Lung (tissue), 12 donors: ENCODE results near the gene FMN1. TPM values are rescaled to one million over a fixed set of nuclear protein-coding genes. Genes with fewer than 3 reads are reported as not detected.

Experiments used
- ATAC-seq: fragments of 200-7000 bp; cut with Tn5 transposase; one replicate; pipeline ENCODE4 v1.9.1; 2020; ENCODE audit warnings: moderate number of reproducible peaks; ENCODE audit not compliant: insufficient read depth, low FRiP score
- DNase-seq, 3 donors: peaks; one replicate each; pipeline ENCODE4 v3.0.0-alpha.2; 2013 to 2017
- H3K27ac ChIP-seq, 2 donors: one replicate each; pipeline ENCODE4 v1.5.1; 2013; ENCODE audit warnings: mild to moderate bottlenecking in 2 of 2, moderate library complexity in 2 of 2, control low read depth in 1 of 2, inconsistent platforms in 1 of 2, low read depth in 1 of 2, low read length in 1 of 2
- H3K27me3 ChIP-seq, 3 donors: one replicate each; pipeline ENCODE4 v1.5.1; 2013; ENCODE audit warnings: low read length in 2 of 3; ENCODE audit not compliant: control insufficient read depth in 3 of 3, insufficient read depth in 3 of 3
- H3K36me3 ChIP-seq, 4 donors: one replicate each; pipeline ENCODE4 v1.5.1; 2013; ENCODE audit warnings: low read length in 4 of 4, mild to moderate bottlenecking in 1 of 4, moderate library complexity in 1 of 4; ENCODE audit not compliant: control insufficient read depth in 4 of 4, insufficient read depth in 4 of 4
- H3K4me1 ChIP-seq, 5 donors: one replicate each; pipeline ENCODE4 v1.5.1; 2013; ENCODE audit warnings: low read length in 5 of 5, mild to moderate bottlenecking in 2 of 5, moderate library complexity in 1 of 5; ENCODE audit not compliant: control insufficient read depth in 5 of 5, insufficient read depth in 5 of 5
- H3K4me3 ChIP-seq: one replicate; pipeline ENCODE4 v1.5.1; 2013; ENCODE audit warnings: mild to moderate bottlenecking, control low read depth, moderate library complexity
- H3K9ac ChIP-seq, 2 donors: one replicate each; pipeline ENCODE4 v1.5.1; 2013; ENCODE audit warnings: low read length in 2 of 2, control low read depth in 1 of 2; ENCODE audit not compliant: insufficient read depth in 1 of 2
- H3K9me3 ChIP-seq, 4 donors: one replicate each; pipeline ENCODE4 v1.5.1; 2013; ENCODE audit warnings: low read length in 3 of 4, mild to moderate bottlenecking in 1 of 4, moderate library complexity in 1 of 4; ENCODE audit not compliant: control insufficient read depth in 4 of 4, insufficient read depth in 3 of 4
- WGBS, 2 donors: extraction: QIAGEN DNeasy Blood & Tissue Kit; methylation state at CpG; one replicate each; pipeline ENCODE4 v1.1.7; 2013; 5-methylcytosine and 5-hydroxymethylcytosine counted together
- polyA plus RNA-seq, 2 donors: library from polyadenylated mRNA; stranded (reverse); fragments of 200-250 nt; gene quantifications; one replicate each; pipeline ENCODE4 v1.2.1, GENCODE V29; 2013
- total RNA-seq, 2 donors: library from RNA; depleted of rRNA in 1 of 2; stranded (reverse); fragments of >200 nt in 1 of 2; gene quantifications; one replicate each; pipeline ENCODE4 v1.2.1, GENCODE V29; 2014 to 2021
- TF ChIP-seq, protein P1 (sequence below): IDR thresholded peaks from 2 replicates; pipeline ENCODE4 v1.5.1; 2012; ENCODE audit warnings: mild to moderate bottlenecking; ENCODE audit errors: control extremely low read depth, extremely low read depth
- donor health status: control.
- donor health status: control.
- donor health status: Bipolar disorder and iron deficiency.
- donor health status: healthy.
- donor health status: DM: yes; HTN: yes; CAD: no.

FMN1 gene
- total and polyA plus RNA-seq, 4 donors, result 4.6 to 45.2 (median 15.7) TPM

DNA sequence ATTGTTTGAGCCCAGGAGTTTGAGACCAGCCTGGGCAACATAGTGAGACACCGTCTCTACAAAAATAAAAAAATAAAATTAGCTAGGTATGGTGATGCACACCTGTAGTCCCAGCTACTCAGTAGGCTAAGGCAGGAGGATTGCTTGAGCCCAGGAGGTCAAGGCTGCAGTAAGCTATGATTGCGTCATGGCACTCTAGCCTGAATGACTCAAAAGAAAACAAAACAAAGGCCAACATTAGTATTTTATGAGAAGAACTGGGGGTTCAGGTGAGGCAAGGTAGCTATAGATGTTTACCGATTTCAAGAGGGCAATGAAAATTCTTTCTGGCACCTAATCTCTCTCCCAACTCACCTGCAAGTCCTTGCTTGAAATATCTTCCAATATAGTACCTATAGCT is 399.5 kb downstream of the FMN1 start:
- TF ChIP-seq, protein P1, sequence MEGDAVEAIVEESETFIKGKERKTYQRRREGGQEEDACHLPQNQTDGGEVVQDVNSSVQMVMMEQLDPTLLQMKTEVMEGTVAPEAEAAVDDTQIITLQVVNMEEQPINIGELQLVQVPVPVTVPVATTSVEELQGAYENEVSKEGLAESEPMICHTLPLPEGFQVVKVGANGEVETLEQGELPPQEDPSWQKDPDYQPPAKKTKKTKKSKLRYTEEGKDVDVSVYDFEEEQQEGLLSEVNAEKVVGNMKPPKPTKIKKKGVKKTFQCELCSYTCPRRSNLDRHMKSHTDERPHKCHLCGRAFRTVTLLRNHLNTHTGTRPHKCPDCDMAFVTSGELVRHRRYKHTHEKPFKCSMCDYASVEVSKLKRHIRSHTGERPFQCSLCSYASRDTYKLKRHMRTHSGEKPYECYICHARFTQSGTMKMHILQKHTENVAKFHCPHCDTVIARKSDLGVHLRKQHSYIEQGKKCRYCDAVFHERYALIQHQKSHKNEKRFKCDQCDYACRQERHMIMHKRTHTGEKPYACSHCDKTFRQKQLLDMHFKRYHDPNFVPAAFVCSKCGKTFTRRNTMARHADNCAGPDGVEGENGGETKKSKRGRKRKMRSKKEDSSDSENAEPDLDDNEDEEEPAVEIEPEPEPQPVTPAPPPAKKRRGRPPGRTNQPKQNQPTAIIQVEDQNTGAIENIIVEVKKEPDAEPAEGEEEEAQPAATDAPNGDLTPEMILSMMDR, result no peak
- peaks cover 0 to 2% (median 0%) of the 10 kb centered on the region in 4 donors for H3K9me3 ChIP-seq
- no peak overlapping the region for H3K4me3 ChIP-seq
- no peak overlapping the region for H3K27ac ChIP-seq
- no peak for DNase-seq
- no peaks in the 10 kb centered on the region for H3K4me1 ChIP-seq
- H3K9ac ChIP-seq, result no peak overlapping the region
- ATAC-seq, result no peak
- H3K36me3 ChIP-seq, result peaks cover 0 to 4% (median 0%) of the 10 kb centered on the region in 4 donors
- H3K27me3 ChIP-seq, result no peaks in the 10 kb centered on the region
- 60 to 62% methylated on average over 3 of the region's 3 CpGs for WGBS, 2 donors

DNA sequence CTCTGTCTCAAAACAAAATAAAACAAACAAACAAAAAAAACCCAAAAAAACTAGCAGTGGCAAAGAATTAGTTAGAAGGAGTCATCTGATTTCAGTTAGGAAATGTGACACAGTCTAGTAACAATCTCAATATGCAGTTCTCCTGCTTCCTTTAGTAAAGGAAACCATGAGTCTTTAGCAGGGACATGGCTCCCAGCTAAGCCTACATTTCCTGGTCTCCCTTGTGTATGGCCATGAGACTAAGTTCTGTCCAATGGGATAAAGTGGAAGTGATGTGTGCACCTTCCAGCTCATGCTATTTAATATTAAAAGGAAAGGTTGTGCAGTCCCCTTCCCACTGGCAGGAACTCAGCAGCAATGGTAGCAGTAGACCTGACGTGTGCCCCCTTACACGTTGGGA is 402.1 kb downstream of the FMN1 start:
- Histone ChIP-seq H3K27ac (no peak overlapping the region), H3K36me3 (peaks cover 0 to 1% (median 0%) of the 10 kb centered on the region in 4 donors), H3K27me3 (no peaks in the 10 kb centered on the region), H3K9me3 (peaks cover 0 to 2% (median 0%) of the 10 kb centered on the region in 4 donors), H3K4me1 (no peaks in the 10 kb centered on the region), H3K9ac (no peak overlapping the region), H3K4me3 (no peak overlapping the region)
- no peak for DNase-seq
- ATAC-seq, result no peak
- TF ChIP-seq, protein P1, result no peak
- 22 to 46% methylated on average over 2 of the region's 2 CpGs for WGBS, 2 donors

DNA sequence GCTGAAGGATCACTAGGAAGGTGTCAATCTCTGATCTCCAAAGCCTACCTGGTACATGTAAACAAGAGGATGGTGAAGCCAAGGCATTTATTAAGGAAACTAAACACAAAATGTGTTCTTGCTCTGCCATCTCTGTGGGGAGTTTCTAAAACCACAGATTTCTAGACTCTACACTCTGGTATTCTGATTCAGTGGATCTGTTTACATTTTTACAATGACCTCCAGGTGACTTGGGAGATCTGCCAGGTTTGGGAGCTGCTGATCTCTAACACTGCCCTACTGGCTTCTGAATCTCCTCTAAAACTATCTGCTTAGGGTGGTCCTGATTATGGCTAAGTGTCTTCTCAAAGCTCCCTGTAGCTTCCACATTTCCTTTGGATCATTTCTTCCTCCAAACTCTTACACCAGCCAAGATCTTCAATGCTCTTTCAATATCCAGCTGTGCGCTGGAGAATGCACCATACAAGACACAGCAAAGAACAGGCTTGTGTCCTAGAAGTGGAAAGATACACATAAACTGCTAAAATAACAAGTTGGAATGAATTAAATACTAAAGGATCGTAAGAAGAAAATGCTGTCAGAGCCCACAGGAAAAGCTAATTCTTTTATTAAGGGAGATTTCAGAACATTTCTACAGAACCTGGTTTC is 404.0 kb downstream of the FMN1 start:
- H3K4me3 ChIP-seq, result no peak overlapping the region
- no peaks in the 10 kb centered on the region for H3K27me3 ChIP-seq
- WGBS, 2 donors, result 91 to 97% methylated on average over 2 of the region's 2 CpGs
- H3K27ac ChIP-seq, result no peak overlapping the region
- peaks cover 0 to 1% (median 0%) of the 10 kb centered on the region in 4 donors for H3K36me3 ChIP-seq
- ATAC-seq (no peak), DNase-seq (no peak)
- H3K9me3 ChIP-seq, result no peaks in the 10 kb centered on the region
- no peaks in the 10 kb centered on the region for H3K4me1 ChIP-seq
- TF ChIP-seq, protein P1, result no peak
- no peak overlapping the region for H3K9ac ChIP-seq

DNA sequence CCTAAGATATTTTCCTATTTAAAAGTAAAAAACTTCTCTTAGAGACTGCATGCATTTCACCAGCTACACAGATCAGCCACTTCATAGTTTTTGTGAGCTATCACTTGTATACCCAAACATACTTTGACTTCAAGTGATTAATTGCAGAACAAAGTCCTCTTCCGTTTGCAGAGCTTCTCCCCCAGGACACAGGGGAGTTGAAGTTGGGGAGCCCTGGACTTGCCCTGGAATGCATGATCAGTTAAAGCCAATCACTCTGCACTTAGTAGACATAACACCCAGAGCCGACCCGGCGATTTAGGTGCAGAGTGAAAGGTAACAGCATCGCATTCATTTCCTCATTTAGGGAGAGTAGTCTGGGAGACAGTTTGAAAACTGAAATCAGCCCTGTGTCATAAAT is 406.6 kb downstream of the FMN1 start:
- no peak overlapping the region for H3K9ac ChIP-seq
- peaks cover 0 to 2% (median 0%) of the 10 kb centered on the region in 3 donors for H3K27me3 ChIP-seq
- H3K27ac ChIP-seq, result no peak overlapping the region
- H3K4me3 ChIP-seq, result no peak overlapping the region
- H3K4me1 ChIP-seq, result no peaks in the 10 kb centered on the region
- no peak for DNase-seq
- no peaks in the 10 kb centered on the region for H3K9me3 ChIP-seq
- no peak for ATAC-seq
- TF ChIP-seq, protein P1, result no peak
- H3K36me3 ChIP-seq, result no peaks in the 10 kb centered on the region
- 79 to 84% methylated on average over 5 of the region's 5 CpGs for WGBS, 2 donors
